GM12892 (cell line): Measurements from ENCODE around the gene NTN3.

Source experiments
- POLR2A ChIP-seq: IDR thresholded peaks from 2 replicates; pipeline ENCODE4 v1.6.1; 2011; ENCODE audit warnings: low read depth, low read length, control low read depth
- POLR2AphosphoS5 ChIP-seq: IDR thresholded peaks from 2 replicates; pipeline ENCODE4 v1.6.1; 2011; ENCODE audit warnings: low read depth, low read length, control low read depth
- TAF1 ChIP-seq: IDR thresholded peaks from 2 replicates; pipeline ENCODE4 v1.6.1; 2011; ENCODE audit warnings: low read depth, mild to moderate bottlenecking, control low read depth, low read length, borderline replicate concordance

DNA sequence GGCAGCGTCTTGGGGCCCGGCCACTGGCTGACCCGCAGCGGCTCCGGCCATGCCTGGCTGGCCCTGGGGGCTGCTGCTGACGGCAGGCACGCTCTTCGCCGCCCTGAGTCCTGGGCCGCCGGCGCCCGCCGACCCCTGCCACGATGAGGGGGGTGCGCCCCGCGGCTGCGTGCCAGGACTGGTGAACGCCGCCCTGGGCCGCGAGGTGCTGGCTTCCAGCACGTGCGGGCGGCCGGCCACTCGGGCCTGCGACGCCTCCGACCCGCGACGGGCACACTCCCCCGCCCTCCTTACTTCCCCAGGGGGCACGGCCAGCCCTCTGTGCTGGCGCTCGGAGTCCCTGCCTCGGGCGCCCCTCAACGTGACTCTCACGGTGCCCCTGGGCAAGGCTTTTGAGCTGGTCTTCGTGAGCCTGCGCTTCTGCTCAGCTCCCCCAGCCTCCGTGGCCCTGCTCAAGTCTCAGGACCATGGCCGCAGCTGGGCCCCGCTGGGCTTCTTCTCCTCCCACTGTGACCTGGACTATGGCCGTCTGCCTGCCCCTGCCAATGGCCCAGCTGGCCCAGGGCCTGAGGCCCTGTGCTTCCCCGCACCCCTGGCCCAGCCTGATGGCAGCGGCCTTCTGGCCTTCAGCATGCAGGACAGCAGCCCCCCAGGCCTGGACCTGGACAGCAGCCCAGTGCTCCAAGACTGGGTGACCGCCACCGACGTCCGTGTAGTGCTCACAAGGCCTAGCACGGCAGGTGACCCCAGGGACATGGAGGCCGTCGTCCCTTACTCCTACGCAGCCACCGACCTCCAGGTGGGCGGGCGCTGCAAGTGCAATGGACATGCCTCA is 773 bp downstream of the NTN3 start:
- no peak for TF ChIP-seq TAF1
- no peak for TF ChIP-seq POLR2A
- no peak for TF ChIP-seq POLR2AphosphoS5
